ENCODE data around the gene KCNIP1. TPM values are rescaled to one million over a fixed set of nuclear protein-coding genes. Genes with fewer than 3 reads are reported as not detected.

KCNIP1 gene
- total RNA-seq, 1 experiment from 2014 or later, result 0.27 TPM

DNA sequence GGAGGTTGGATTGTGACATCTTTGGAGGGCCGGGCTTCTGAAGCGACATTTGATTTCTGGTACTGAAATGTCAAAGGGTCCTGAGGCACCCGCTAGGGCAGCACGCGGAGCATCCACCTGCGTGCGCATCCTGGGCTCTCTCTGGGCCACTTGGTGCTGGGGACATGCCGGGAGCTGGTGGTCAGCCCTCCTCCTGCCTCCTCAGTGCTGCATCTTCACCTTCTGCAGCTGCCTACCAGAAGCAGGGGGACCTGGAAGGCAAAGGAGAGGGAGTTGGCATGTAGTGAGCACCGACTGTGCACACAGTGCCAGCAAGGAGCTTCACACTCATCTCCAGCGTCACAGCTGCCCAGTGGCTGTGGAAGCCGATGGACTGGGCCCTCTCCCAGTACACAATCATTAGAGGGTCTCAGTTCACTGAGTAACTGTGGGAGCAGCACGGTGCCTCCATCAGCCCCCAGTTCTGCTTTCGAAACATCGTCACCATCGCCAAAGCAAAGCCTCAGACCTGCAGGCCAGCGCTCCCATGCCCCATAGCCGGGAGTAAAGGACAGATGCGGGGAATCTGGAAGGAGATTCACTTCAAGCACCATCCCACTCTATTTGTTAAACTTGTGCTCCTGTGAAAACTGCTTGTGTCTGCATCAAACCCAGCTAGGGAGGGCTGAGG lies 138.4 kb downstream of the KCNIP1 start:
- no peak for DNase-seq (ENCODE audit: low read depth)

DNA sequence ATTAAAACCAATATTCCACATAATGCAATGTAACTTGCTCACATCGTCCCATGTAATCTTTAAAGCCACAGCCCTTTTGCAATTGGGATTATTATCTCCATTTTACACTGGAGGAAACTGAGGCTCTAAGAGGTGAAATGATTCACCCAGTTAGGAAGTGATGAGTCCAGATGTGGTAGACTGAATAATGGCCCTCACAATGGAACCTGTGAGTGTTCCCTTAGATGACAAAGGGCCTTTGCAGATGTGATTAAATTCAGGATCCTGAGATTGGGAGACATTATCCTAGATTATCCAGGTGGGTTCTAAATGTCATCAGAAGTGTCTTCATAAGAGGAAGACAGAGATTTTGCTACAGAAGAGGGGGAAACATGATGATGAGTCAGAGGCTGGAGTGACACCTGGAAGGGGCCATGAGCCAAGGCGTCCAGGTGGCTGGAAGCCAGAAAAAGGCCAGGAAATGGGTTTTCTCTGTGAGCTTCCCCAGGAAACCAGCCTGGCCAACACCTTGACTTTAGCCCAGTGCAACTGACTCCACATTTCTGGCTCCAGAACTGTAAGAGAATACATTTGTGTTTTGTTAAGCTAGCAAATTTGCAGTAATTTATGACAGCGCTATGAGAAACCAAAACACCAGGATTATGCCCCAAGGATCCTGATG lies 139.1 kb downstream of the KCNIP1 start:
- no peak for DNase-seq (ENCODE audit: low read depth)

DNA sequence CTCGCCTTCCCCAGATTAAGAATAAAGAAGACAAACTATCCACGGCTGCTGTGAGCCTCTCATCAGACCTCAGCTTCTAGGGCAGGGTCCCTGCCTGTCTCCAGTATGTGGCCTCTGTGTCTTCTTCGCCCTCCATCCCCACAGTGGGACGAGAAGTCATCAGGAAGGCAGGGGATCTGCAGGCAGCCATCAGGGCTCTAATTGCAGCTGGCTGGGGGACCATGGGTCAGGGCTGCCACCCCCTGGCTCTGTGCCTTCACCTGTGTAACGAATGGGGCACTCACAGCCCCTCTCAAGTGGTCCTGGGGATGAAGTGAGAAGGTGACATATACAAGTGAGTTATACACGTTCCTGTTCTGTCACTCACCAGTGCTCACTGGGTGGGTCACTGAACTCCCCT lies 139.8 kb downstream of the KCNIP1 start:
- no peak for DNase-seq (ENCODE audit: low read depth)

DNA sequence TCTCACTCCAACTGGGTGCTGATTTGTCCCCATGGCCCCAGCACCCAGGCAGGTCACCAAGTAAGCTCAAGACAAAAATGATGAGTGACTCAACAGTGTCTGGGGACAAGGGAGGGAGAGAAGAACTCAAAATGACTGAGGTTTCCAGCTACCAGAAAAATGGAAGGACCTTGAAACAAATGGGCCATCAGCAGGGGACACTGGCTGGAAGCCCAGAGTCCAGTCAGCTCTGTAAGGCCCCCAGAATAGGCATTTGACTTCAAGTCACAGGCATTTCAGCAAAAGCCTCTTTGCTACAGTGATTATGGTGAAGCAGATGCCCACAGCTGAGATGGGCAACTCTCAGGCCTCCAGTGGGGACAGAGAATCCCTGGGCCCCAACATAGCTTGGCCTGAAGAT lies 140.7 kb downstream of the KCNIP1 start:
- DNase-seq (ENCODE audit: low read depth), result no peak

DNA sequence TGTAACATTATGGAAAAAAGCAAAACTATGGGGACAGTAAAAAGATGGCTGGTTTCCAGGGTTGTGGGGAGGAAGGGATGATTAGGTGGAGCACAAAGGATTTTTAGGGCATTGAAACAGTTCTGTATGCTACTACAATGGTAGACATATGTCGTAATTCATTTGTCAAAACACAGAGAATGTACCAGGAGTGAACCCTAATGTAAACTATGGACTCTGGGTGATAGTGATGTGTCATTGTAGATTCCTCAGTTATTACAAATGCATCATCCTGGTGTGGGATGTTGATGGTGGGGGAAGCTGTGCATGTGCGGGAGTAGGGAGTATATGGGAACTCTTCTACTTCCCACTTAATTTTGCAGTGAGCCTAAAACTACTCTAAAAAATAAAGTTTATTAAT lies 144.7 kb downstream of the KCNIP1 start:
- DNase-seq (ENCODE audit: low read depth), result peak; percentile 25

DNA sequence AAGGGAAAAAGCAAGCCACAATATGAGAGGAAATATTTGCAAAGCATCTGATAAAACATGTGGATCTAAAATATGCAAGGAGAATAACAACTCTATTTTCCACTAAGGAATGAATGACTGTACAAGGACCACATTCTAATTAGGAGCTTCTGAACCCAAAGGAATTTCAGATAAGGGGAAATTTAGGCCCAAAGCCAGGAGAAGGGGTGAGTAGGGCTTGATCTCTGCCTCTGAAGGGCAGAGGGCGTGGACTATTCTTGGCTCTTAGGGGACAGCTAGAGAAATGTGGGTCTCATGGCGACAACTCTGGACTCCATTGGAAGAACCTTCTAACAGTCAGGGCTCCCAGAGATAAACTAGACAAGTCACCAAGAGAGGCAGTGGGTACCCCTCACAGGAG lies 147.0 kb downstream of the KCNIP1 start:
- DNase-seq (ENCODE audit: low read depth), result no peak

DNA sequence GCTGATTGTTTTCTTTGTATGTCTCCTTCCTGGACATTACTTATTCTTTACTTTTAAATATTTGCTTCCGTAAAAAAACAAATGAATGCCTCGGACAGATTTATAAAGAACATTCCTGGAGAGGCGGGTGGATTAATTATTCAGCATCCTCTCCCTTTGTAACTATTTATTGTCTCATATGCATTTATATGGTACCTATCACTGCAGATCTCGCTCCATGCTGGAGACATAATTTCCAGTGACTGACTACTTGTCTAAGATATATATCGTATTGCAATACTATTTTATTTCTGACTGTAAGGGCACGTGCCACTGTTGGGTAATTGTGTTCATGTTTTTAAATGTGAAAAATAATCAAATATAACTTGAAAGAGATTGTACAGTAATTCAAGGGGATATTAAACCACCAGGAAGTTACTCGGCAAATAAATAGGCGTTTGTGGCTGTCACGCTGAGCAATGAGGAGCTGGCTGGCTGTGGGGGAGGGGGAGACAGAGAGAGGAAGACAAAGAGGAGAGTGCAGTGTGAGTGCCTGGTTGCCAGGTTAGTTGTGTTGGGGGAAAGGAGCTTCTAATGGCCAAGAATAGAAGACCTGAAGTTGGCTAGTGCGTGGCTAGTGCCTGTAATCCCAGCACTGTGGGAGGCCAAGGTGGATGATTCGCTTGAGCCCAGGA lies 147.9 kb downstream of the KCNIP1 start:
- no peak for DNase-seq (ENCODE audit: low read depth)

DNA sequence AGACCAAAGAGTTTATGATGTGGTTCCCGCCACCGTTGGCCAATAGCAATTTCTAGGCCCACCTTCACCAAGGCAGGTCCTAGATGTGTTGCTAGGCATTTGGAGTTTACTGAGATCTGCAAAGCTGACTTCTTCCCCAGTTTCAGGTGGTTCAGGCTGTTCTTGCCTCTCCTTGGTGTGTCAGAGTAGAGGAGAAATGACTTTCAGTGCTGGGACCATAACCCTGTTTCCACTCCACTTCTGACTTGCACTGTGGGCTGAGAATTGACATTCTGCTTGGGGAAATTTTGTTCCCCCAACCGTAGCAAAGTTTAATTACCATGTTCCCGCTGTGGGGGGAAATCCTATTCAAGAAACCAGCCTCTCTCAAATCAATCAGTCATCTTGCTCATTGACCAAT lies 151.7 kb downstream of the KCNIP1 start:
- no peak for DNase-seq (ENCODE audit: low read depth)

DNA sequence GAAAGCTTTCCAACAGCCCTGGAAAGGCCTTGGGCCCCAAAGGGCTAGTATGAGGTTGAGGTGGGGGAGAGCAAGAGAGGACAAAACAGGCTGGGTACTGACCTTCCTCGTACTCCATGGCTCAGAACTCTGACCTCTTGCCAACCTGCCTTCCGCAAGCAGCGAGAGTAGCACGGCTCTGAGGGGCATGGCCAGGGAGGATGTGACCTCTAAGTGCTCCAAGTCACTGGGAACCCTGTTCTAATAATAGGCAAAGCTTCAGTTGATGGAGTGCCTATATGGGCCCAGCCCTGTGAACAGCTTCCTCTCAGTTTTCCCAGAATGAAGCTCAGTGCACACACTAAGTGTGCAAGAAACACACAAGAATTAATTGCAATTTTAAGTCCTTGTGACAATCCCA lies 152.1 kb downstream of the KCNIP1 start:
- no peak for DNase-seq (ENCODE audit: low read depth)

DNA sequence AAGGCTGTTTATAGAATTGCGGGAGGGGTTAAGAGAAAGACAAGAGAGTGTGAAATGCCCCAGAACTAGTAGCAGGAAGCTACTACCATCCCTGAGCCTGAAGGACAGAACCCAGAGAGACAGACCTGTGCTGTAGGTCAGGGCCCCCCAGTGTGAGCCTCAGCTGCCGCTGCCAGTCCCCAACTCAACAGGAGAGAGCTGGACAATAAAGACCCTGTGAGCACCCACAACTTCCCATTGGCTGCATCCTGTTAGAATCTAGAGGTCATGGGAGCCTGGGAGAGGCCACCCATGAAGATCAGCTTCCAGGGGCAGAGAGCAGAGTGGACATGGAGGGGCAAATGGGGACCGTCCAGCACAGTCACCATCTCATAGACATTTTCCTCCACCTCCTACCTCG lies 152.5 kb downstream of the KCNIP1 start:
- no peak for DNase-seq (ENCODE audit: low read depth)

DNA sequence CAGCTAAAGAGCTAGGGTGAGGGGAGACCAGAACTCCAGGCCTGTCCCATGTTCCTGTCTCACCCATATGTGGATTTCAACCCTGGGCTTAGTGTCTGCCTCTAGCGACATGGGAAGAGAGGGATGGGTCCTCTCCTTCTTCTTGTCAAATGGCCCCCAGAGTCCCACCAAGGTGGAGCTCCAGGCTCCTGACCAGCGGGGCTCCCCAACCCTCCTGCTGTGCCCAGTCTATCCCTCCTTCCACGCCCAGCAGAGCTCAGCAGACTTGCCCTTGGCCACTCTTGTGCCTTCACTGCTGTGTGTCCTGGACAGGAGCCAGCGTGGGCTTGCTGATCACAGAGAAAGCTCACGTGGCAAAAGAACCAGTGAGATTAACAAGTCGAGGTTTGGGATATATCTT lies 156.7 kb downstream of the KCNIP1 start:
- DNase-seq (ENCODE audit: low read depth), result no peak

DNA sequence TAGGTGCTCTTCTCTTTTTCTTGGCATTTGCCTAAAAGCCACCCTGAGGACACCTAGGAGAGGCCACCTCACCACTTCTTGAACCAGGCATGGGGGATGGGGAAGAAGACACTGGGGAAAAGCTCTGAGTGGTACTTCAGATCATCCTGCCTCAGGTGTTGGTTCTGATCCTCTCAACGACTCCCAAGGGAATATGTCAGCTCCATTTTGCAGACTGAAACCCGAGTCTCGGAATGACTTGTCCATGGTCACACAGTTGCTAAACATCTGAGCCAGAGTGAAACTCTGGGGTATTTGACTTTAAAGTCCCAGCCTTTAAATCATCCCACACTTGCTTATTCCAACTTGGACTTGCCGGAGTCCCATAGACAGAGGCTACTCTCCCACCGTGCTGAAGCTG lies 159.1 kb downstream of the KCNIP1 start:
- DNase-seq (ENCODE audit: low read depth), result no peak

DNA sequence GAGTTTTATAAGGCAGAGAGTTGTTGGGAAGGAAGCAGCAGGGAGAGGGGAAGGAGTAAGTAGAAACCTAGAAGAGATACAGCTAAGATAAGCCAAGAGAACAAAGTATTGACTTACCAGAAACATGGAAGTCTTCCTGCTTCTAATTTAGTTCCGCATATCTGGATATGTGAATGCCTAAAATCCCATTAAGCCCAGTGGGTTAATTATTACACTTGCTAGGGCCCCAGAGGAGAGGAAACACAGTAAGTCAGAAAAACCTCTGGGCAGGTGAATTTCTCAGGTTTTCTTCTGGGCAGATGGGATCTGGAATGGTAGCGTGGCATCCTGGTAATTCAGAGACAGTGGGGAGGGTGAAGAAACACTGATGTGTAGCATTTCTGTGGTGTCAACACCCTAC lies 175.0 kb downstream of the KCNIP1 start:
- DNase-seq (ENCODE audit: low read depth), result no peak

DNA sequence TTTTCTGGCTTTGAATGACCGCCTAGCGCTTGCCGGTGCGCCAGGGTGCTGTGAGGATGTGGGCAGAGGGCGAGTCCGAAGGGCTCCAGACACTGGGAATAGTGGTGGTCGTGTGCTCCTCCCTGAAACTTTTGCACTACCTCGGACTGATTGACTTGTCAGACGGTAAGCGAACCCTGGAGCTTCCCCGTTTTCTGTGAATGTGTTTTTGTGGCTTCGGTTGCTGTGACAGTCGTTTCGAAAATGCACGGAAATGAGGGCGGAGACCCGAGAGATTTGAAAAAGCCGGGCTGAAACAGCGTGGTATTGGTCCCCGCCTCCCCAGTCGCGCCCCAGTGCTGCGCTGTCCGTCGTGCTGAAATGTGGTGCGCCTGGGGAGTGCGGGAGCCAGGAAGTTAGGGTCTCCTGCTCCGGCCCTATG lies 177.2 kb downstream of the KCNIP1 start:
- DNase-seq (ENCODE audit: low read depth), result peak; percentile 25

DNA sequence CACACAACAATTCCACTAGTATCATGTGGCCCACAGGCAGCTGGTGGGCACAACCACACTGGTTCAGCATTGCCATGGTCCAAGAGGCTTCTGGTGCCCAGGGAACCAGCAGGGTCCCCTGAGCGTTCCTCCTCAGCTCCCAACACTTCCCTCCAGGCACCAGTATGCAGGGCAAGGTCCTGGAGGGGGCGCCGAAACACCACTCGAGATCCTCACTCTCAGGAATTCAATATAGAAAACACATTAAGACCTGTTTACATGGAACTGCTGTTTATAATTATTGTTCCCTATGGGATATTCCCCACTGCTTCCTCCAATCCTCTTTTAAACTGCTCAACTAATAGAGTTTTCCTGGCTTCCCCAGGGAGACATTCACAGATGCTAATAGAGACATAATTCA lies 187.8 kb downstream of the KCNIP1 start:
- no peak for DNase-seq (ENCODE audit: low read depth)

DNA sequence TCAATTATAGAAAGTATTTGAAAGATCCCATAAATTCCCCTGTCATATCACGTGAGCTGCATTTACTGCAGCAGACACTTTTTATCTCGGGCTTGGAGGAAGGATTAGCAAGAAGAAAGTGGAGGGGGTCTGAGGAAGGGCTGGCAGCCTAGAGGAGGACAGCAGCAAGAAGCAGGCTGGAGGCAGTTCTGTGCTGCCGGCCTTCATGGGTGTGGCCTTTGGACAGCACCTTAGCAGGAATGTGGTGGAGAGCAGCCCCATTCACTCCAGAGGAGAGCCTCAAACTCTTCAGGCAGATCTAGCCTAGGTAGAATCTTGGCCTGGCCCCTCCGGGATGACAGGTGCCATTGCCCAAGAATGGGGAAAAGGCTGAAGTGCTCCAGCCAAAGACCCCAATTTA lies 189.9 kb downstream of the KCNIP1 start:
- DNase-seq (ENCODE audit: low read depth), result no peak

DNA sequence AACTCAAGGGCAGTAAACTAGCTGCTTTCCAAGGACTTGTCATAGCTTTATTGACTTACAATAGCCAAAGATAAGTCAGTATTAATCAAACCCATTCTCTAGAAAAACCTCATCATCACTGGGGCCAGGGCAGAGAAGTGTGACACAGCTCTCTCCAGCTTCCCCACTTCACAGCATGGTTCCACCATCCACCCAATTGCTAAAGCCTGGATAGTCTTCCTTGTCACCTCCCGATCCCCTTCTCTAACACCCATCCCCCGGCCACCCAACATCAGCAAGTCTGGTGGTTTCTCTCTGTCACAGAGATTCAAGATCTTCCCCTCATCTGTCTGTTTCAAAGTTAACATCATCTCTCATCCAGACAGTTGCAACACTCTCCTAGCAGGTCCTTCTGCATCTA lies 191.1 kb downstream of the KCNIP1 start:
- DNase-seq (ENCODE audit: low read depth), result no peak

DNA sequence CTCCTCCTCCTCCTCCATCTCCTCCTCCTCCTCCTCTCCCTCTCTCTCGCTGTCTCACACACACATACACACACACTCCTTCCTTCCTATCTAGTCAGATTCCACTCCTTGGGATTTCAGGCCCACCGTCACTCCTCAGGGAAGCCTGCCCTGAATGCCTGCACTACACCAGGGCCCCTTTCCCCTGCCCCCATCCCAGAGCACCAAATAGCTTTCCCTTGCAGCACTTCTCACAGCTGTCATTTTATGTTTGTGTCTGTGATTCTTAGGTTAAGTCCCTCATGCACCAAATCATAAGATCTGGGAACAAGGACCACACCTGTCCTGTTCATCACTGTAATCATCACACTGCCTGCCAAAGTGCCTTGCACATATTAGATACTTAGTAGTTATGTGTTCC lies 193.2 kb downstream of the KCNIP1 start:
- no peak for DNase-seq (ENCODE audit: low read depth)

DNA sequence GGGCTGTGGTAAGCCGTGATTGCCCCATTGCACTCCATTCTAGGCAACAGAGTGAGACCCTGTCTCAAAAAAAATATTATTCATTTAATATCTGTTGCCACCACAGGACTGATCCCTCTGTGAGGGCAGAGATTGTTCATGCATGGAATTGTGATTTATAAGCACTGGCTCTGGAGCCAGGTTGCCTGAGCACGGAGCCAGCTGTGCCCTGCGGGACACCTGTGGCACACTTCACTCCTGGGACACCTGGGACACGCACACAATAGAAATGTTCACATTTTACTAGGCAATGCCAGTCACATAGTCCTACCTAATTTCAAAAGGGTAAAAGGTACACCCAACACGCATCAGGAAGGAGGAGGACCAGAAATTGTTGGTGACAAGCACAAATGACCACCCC lies 196.7 kb downstream of the KCNIP1 start:
- DNase-seq (ENCODE audit: low read depth), result no peak

DNA sequence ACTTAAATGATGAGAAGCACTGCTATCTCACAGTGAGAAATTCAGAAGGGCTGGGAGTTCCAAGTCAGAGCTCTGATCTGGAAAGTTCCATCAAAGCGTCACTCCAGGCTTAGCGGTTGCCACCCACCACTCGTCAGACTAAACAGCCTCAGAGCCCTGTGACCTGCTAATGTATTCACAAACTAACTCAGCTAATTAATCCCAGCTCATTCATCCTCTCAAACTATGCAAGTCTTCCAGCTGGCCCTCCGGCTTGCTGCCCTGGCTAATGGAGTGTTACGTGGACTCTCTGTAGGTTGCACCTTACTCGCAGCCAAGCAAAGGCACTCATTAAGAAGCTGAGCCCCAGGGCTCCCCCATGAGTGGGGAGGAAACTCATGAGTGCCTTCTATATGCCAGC lies 197.5 kb downstream of the KCNIP1 start:
- no peak for DNase-seq (ENCODE audit: low read depth)

DNA sequence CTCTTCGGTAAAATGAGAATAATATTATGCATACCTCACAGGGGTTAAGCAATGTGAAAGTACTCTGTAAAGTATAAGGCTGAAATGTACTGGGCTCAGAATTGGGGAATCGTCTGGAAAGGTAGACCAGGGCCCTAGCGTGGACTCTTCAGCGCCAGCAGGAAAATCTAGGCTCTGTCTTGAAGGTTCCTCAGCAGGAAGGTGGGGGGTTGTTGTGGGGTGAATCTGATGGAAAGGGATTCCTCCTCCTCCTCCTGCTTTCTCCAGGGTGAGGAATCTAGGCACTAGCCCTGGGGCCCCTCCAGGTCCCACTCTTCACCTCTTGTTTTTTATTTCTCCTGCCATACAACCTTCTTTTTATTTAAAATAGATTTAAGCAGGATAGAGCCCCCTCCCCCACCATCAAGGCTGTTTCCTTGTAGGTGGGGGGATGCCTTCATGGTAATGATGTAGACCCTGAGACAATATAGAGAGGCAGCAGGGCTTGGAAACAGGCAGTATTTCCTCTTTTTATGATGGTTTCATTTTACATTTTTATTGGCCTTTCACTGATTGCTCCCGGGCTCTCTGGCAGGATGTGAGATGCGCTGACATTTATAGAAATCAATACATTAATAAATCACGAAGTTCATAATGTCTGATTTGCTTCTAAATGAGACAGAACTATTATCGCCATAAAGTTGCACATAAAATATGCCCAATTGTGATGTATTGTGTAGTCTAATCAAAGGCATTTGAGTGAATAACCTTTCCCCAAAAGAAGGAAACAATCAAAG lies 200.8 kb downstream of the KCNIP1 start:
- no peak for DNase-seq (ENCODE audit: low read depth)

DNA sequence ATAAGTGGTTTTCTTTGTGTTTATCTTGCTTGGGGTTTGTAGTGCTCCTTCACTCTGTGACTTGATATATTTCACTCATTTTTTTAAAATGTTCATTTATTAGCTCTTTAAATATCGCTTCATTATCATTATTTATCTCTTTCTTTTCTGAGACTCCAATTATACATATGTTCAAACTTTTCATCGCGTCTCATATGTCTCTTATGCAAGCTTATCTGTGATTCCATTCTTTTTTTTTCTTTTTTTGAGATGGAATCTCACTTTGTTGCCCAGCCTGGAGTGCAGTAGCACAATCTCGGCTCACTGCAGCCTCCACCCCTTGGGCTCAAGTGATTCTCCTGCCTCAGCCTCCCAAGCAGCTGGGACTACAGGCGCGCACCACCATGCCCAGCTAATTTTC lies 205.8 kb downstream of the KCNIP1 start:
- no peak for DNase-seq (ENCODE audit: low read depth)

DNA sequence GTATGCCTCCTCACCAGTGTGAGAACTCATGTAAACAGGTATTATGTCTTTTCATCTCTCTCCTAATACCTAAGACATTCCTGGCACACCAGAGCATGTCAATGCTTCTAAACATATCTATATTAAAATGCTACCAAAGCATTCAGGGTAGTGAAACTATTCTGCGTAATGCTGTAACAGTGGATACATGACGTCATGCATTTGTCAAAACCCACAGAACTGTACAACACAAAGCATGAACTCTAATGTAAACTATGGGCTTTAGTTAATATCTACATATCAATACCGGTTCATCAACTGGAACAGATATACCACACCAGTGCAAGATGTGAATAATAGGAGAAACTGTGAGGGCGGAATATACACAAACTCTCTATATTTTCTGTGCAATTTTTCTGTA lies 207.5 kb downstream of the KCNIP1 start:
- no peak for DNase-seq (ENCODE audit: low read depth)
